GM15510 (cell line): ENCODE data around the gene CACNA2D4.

ENCODE experiments used
- POLR2A ChIP-seq: IDR thresholded peaks from 3 replicates; pipeline ENCODE4 v1.6.1; 2011; ENCODE audit warnings: borderline replicate concordance; ENCODE audit not compliant: insufficient read length; ENCODE audit errors: extremely low read depth

The CACNA2D4 gene

GRCh38 chr12:1842183-1842904 lies 76.1 kb downstream of the CACNA2D4 start:
- no peak for TF ChIP-seq POLR2A

GRCh38 chr12:1841586-1842182 lies 76.8 kb downstream of the CACNA2D4 start:
- no peak for TF ChIP-seq POLR2A

- no peak for TF ChIP-seq POLR2A
Observed at GRCh38 chr12:1840981-1841425, 77.4 kb downstream of the CACNA2D4 start.

- TF ChIP-seq POLR2A, result no peak
Observed at GRCh38 chr12:1839956-1840951, 78.2 kb downstream of the CACNA2D4 start.

- no peak for TF ChIP-seq POLR2A
Observed at GRCh38 chr12:1839464-1839863, 79.0 kb downstream of the CACNA2D4 start.

- TF ChIP-seq POLR2A, result no peak
Observed at GRCh38 chr12:1838994-1839365, 79.5 kb downstream of the CACNA2D4 start.

- no peak for TF ChIP-seq POLR2A
Observed at GRCh38 chr12:1838205-1838993, 80.1 kb downstream of the CACNA2D4 start.

- no peak for TF ChIP-seq POLR2A
Observed at GRCh38 chr12:1837541-1838204, 80.8 kb downstream of the CACNA2D4 start.

- TF ChIP-seq POLR2A, result no peak
Observed at GRCh38 chr12:1836854-1837421, 81.5 kb downstream of the CACNA2D4 start.

GRCh38 chr12:1836241-1836803 lies 82.1 kb downstream of the CACNA2D4 start:
- TF ChIP-seq POLR2A, result no peak

GRCh38 chr12:1835211-1836131 lies 83.0 kb downstream of the CACNA2D4 start:
- TF ChIP-seq POLR2A, result no peak
